IMR-90 (cell line): ENCODE data around the gene ACSS1. TPM values are rescaled to one million over a fixed set of nuclear protein-coding genes. Genes with fewer than 3 reads are reported as not detected.

Experiments
- ATAC-seq: fragments of 200-7000 bp; cut with Tn5 transposase; 2 replicates; pipeline ENCODE4 v1.9.1; 2020; ENCODE audit warnings: low read depth, mild to moderate bottlenecking, moderate library complexity
- BruUV-seq: library from RNA; stranded (reverse); fragments of 400-500 nt; replicated peaks from 2 replicates; lab custom pipeline; 2021; lab: Mats Ljungman, UMichigan
- CTCF ChIA-PET: fragments of 300-600 bp; formaldehyde crosslinking; extraction: SDS; loops from one replicate; lab custom pipeline; 2021; ENCODE audit warnings: antibody characterized with exemption; lab: Yijun Ruan, JAX
- POLR2A ChIA-PET: fragments of 300-600 bp; sonication (Branson Sonifier 250); formaldehyde crosslinking; loops from one replicate; lab custom pipeline; 2022; ENCODE audit warnings: antibody characterized with exemption; ENCODE audit not compliant: unreplicated experiment; lab: Charles Lee
- DNase-seq: peaks from one replicate; pipeline ENCODE4 v3.0.0; 2013
- H2AFZ ChIP-seq: replicated peaks from 2 replicates; pipeline ENCODE3; 2013; ENCODE audit warnings: low read length, mild to moderate bottlenecking; ENCODE audit not compliant: poor library complexity
- H2AK5ac ChIP-seq: 2 replicates; pipeline ENCODE4 v1.6.1; 2013; ENCODE audit warnings: low read depth, low read length, inconsistent platforms
- H2AK9ac ChIP-seq: replicated peaks from 2 replicates; pipeline ENCODE3; 2013; ENCODE audit warnings: mild to moderate bottlenecking, low read depth, low read length, moderate library complexity; ENCODE audit not compliant: poor library complexity
- H2BK120ac ChIP-seq: 2 replicates; pipeline ENCODE4 v1.6.1; 2013; ENCODE audit warnings: low read depth, low read length, inconsistent platforms
- H2BK15ac ChIP-seq: 3 replicates; pipeline ENCODE4 v1.6.1; 2013; ENCODE audit warnings: low read depth, low read length, inconsistent platforms
- H2BK20ac ChIP-seq: 2 replicates; pipeline ENCODE4 v1.6.1; 2013; ENCODE audit warnings: low read depth, mild to moderate bottlenecking, inconsistent platforms, low read length, moderate library complexity
- H2BK5ac ChIP-seq: 2 replicates; pipeline ENCODE4 v1.6.1; 2013; ENCODE audit warnings: mild to moderate bottlenecking, low read depth, low read length, inconsistent platforms; ENCODE audit not compliant: poor library complexity, severe bottlenecking
- H3K14ac ChIP-seq: replicated peaks from 2 replicates; pipeline ENCODE4 v1.6.1; 2013; ENCODE audit warnings: low read depth, low read length, inconsistent platforms
- H3K18ac ChIP-seq: 2 replicates; pipeline ENCODE4 v1.6.1; 2013; ENCODE audit warnings: low read depth, low read length, control low read depth
- H3K23ac ChIP-seq: 2 replicates; pipeline ENCODE4 v1.6.1; 2013; ENCODE audit warnings: low read depth, low read length, inconsistent platforms
- H3K27ac ChIP-seq: 2 replicates; pipeline ENCODE4 v1.5.1; 2013; ENCODE audit warnings: mild to moderate bottlenecking, control low read depth, low read length; ENCODE audit not compliant: insufficient read depth
- H3K27me3 ChIP-seq: 2 replicates; pipeline ENCODE4 v1.6.1; 2013; ENCODE audit warnings: low read length; ENCODE audit not compliant: control insufficient read depth, insufficient read depth
- H3K36me3 ChIP-seq: 2 replicates; pipeline ENCODE4 v1.6.1; 2013; ENCODE audit warnings: low read length, mixed read lengths; ENCODE audit not compliant: control insufficient read depth, insufficient read depth
- H3K4ac ChIP-seq: 2 replicates; pipeline ENCODE4 v1.6.1; 2013; ENCODE audit warnings: low read depth, low read length, inconsistent platforms
- H3K4me1 ChIP-seq: 2 replicates; pipeline ENCODE4 v1.6.1; 2013; ENCODE audit warnings: low read length, mixed read lengths; ENCODE audit not compliant: control insufficient read depth, insufficient read depth
- H3K4me2 ChIP-seq: 2 replicates; pipeline ENCODE4 v1.6.1; 2013; ENCODE audit warnings: low read depth, mild to moderate bottlenecking, control low read depth, low read length, moderate library complexity
- H3K4me3 ChIP-seq: 2 replicates; pipeline ENCODE4 v1.5.1; 2013; ENCODE audit warnings: low read depth, mild to moderate bottlenecking, control low read depth, low read length, moderate library complexity; ENCODE audit not compliant: insufficient read depth
- H3K56ac ChIP-seq: 2 replicates; pipeline ENCODE4 v1.6.1; 2013; ENCODE audit warnings: low read length, inconsistent platforms; ENCODE audit not compliant: insufficient read depth; ENCODE audit errors: extremely low read depth
- H3K79me1 ChIP-seq, 2 experiments: 2 replicates each; pipeline ENCODE4 v1.6.1; 2013; ENCODE audit warnings: low read length in 2 of 2, inconsistent platforms in 1 of 2, low read depth in 1 of 2
- H3K9ac ChIP-seq: 2 replicates; pipeline ENCODE4 v1.6.1; 2013; ENCODE audit warnings: low read depth, low read length, control low read depth
- H3K9me1 ChIP-seq: 2 replicates; pipeline ENCODE4 v1.6.1; 2013; ENCODE audit warnings: low read length, inconsistent platforms; ENCODE audit not compliant: insufficient read depth
- H3K9me3 ChIP-seq: 2 replicates; pipeline ENCODE4 v1.6.1; 2013; ENCODE audit warnings: low read length; ENCODE audit not compliant: control insufficient read depth, insufficient read depth
- H4K20me1 ChIP-seq: 2 replicates; pipeline ENCODE4 v1.6.1; 2013; ENCODE audit warnings: low read length, inconsistent platforms; ENCODE audit not compliant: insufficient read depth
- H4K5ac ChIP-seq: 2 replicates; pipeline ENCODE4 v1.6.1; 2013; ENCODE audit warnings: mild to moderate bottlenecking, low read depth, low read length, control low read depth
- H4K8ac ChIP-seq, 2 experiments: 2 replicates each; pipeline ENCODE4 v1.6.1; 2013; ENCODE audit warnings: low read depth in 2 of 2, low read length in 2 of 2, control low read depth in 1 of 2, inconsistent platforms in 1 of 2
- H4K91ac ChIP-seq: 2 replicates; pipeline ENCODE4 v1.6.1; 2013; ENCODE audit warnings: low read depth, low read length, inconsistent platforms; ENCODE audit not compliant: insufficient read depth
- BHLHE40 ChIP-seq: fragments of 150-350 bp; IDR thresholded peaks from 2 replicates; pipeline ENCODE4 v1.6.1; 2016; ENCODE audit warnings: mild to moderate bottlenecking, low read depth, low read length
- FOS ChIP-seq: fragments of 150-350 bp; IDR thresholded peaks from 2 replicates; pipeline ENCODE4 v1.6.1; 2016; ENCODE audit warnings: low read depth, low read length
- MAFK ChIP-seq: IDR thresholded peaks from 2 replicates; pipeline ENCODE4 v1.6.1; 2012; ENCODE audit warnings: low read depth, low read length, improper control_type of control experiment
- MAZ ChIP-seq: IDR thresholded peaks from 2 replicates; pipeline ENCODE4 v1.6.1; 2012; ENCODE audit warnings: low read depth, mild to moderate bottlenecking, low read length, improper control_type of control experiment, moderate library complexity, borderline replicate concordance
- NFE2L2 ChIP-seq: fragments of 150-350 bp; IDR thresholded peaks from 2 replicates; pipeline ENCODE4 v1.6.1; 2016; ENCODE audit warnings: low read depth, mild to moderate bottlenecking, low read length
- POLR2A ChIP-seq: IDR thresholded peaks from 2 replicates; pipeline ENCODE4 v1.6.1; 2012; ENCODE audit warnings: mild to moderate bottlenecking, low read depth, low read length
- RAD21 ChIP-seq: IDR thresholded peaks from 2 replicates; pipeline ENCODE4 v1.6.1; 2012; ENCODE audit warnings: low read length, improper control_type of control experiment
- RFX5 ChIP-seq: IDR thresholded peaks from 2 replicates; pipeline ENCODE4 v1.8.0; 2012; ENCODE audit warnings: low read depth, mild to moderate bottlenecking, low read length, moderate library complexity
- WGBS, 2 experiments: methylation state at CpG; one replicate each; pipeline versions ENCODE4 v1.1.5 to v1.1.7; 2013; ENCODE audit warnings: missing lambda C conversion rate in 2 of 2; ENCODE audit not compliant: insufficient read length in 1 of 2; ENCODE audit errors: extremely low coverage in 2 of 2; 5-methylcytosine and 5-hydroxymethylcytosine counted together
- dilution Hi-C: fragments of 300-500 bp; cut with HindIII; formaldehyde crosslinking; loops from one replicate; pipeline ENCODE4 v1.14.3; 2018; ENCODE audit warnings: low sequenced_read_pairs; ENCODE audit not compliant: unreplicated experiment
- in situ Hi-C: fragments of 300-500 bp; cut with MboI; formaldehyde crosslinking; loops from 3 replicates; pipeline ENCODE4 v1.14.3; 2019; ENCODE audit warnings: low sequenced_read_pairs, inconsistent platforms, mixed read lengths
- intact Hi-C: fragments of 100-400 bp; cut with micrococcal nuclease; formaldehyde crosslinking; loops from 2 replicates; pipeline ENCODE4 v1.10.0; 2022
- polyA plus RNA-seq, 3 experiments: library from polyadenylated mRNA; depleted of rRNA; stranded (reverse); fragments of >200 nt; gene quantifications; 2 replicates each; pipeline ENCODE4 v1.2.3, GENCODE V29; 2012; ENCODE audit warnings: low replicate concordance in 1 of 3
- total RNA-seq: library from RNA; depleted of rRNA; stranded (reverse); fragments of >200 nt; gene quantifications from 2 replicates; pipeline ENCODE4 v1.2.3, GENCODE V29; 2012
- TF ChIP-seq, protein P1 (sequence below): conservative IDR thresholded peaks from 2 replicates; pipeline ENCODE4 v1.5.1; 2012; ENCODE audit warnings: mild to moderate bottlenecking, low read depth, low read length, improper control_type of control experiment

The ACSS1 gene
- total and polyA plus RNA-seq, 2 of the 4 experiments (the other 2 are of a cell fraction), result 0.72 to 1.2 TPM

DNA sequence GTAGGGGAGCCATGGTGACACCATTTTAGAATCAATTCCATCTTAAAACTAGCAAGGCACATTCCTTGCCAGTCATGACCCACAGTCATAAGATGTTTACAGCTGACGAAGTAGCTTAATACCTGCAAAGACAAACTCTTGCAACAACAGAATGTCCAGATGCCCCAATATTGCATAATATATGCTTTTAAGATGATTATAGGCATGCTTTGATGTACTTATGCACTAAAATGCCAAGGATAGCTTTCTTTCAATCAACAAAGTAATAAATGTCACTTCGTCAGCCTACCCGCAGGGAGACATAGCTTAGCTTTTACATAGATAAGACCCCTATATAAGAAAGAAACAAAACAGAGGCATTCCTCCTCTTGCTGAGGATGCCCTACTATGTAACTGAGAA, 26.7 kb downstream of the ACSS1 start:
- Histone ChIP-seq H3K27me3 (no peaks in the 10 kb centered on the region; the same call in 1 of the 2 replicates), H3K4me3 (no peak overlapping the region), H3K79me1 (no peaks in the 10 kb centered on the region), H3K27ac (no peak overlapping the region), H2AFZ (no peak overlapping the region), H2AK5ac (no peak overlapping the region), H3K18ac (no peak overlapping the region), H4K91ac (no peak overlapping the region), H3K9me1 (no peaks in the 10 kb centered on the region), H4K5ac (no peak overlapping the region), H2BK15ac (no peak overlapping the region), H2AK9ac (no peak overlapping the region), H3K4me2 (no peak overlapping the region), H4K20me1 (no peaks in the 10 kb centered on the region), H2BK120ac (no peak overlapping the region), H2BK5ac (no peak overlapping the region), H3K56ac (no peak overlapping the region), H3K14ac (no peak overlapping the region), H4K8ac (no peak overlapping the region), H3K4ac (no peak overlapping the region), H3K23ac (no peak overlapping the region), H3K36me3 (no peaks in the 10 kb centered on the region), H3K9ac (no peak overlapping the region), H3K4me1 (no peaks in the 10 kb centered on the region), H3K9me3 (no peaks in the 10 kb centered on the region), H2BK20ac (no peak overlapping the region)
- DNase-seq (no peak), ATAC-seq (no peak)
- in situ Hi-C loops (no loop called here), intact Hi-C loops (no loop called here), dilution Hi-C loops (no loop called here)
- ChIA-PET CTCF (no interaction called here), POLR2A (no interaction called here)
- WGBS, 2 experiments, result no CpG with 5 or more reads among the region's 3 CpGs
- no TSS peak for BruUV-seq
- TF ChIP-seq NFE2L2, result no peak
- TF ChIP-seq BHLHE40, result no peak
- no peak for TF ChIP-seq POLR2A
- TF ChIP-seq FOS, result no peak
- TF ChIP-seq RAD21, result no peak
- TF ChIP-seq, protein P1, sequence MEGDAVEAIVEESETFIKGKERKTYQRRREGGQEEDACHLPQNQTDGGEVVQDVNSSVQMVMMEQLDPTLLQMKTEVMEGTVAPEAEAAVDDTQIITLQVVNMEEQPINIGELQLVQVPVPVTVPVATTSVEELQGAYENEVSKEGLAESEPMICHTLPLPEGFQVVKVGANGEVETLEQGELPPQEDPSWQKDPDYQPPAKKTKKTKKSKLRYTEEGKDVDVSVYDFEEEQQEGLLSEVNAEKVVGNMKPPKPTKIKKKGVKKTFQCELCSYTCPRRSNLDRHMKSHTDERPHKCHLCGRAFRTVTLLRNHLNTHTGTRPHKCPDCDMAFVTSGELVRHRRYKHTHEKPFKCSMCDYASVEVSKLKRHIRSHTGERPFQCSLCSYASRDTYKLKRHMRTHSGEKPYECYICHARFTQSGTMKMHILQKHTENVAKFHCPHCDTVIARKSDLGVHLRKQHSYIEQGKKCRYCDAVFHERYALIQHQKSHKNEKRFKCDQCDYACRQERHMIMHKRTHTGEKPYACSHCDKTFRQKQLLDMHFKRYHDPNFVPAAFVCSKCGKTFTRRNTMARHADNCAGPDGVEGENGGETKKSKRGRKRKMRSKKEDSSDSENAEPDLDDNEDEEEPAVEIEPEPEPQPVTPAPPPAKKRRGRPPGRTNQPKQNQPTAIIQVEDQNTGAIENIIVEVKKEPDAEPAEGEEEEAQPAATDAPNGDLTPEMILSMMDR, result no peak
- no peak for TF ChIP-seq MAFK
- no peak for TF ChIP-seq MAZ
- TF ChIP-seq RFX5, result no peak
